Gastrocnemius medialis (tissue), 4 donors: Measurements from ENCODE around the gene MAN2A1. TPM values are rescaled to one million over a fixed set of nuclear protein-coding genes. Genes with fewer than 3 reads are reported as not detected.

Experiments
- ATAC-seq, 2 donors: fragments of 150-250 bp; one replicate each; pipeline ENCODE4 v1.9.1; 2016
- DNase-seq, 2 donors: peaks; one replicate each; pipeline ENCODE4 v3.0.0-alpha.2; 2019
- H3K27ac ChIP-seq, 4 donors: fragments of 200-600 bp; sonication (generic); 1 replicate in 1 of 4; 2 replicates in 3 of 4; pipeline ENCODE4 v1.5.1; 2016 to 2018; ENCODE audit warnings: mild to moderate bottlenecking in 2 of 4, moderate library complexity in 1 of 4
- H3K27me3 ChIP-seq, 3 donors: fragments of 200-600 bp; sonication (generic) in 2 of 3; 1 replicate in 1 of 3; 2 replicates in 2 of 3; pipeline versions ENCODE4 v1.5.1 to v1.6.0; 2016 to 2019; ENCODE audit warnings: mild to moderate bottlenecking in 1 of 3, moderate library complexity in 1 of 3
- H3K36me3 ChIP-seq, 2 donors: fragments of 200-600 bp; sonication (generic) in 1 of 2; one replicate each; pipeline ENCODE4 v1.5.1; 2017 to 2018
- H3K4me1 ChIP-seq, 2 donors: fragments of 200-600 bp; sonication (generic) in 1 of 2; one replicate each; pipeline ENCODE4 v1.5.1; 2016 to 2017; ENCODE audit warnings: mild to moderate bottlenecking in 2 of 2
- H3K4me3 ChIP-seq, 4 donors: fragments of 200-600 bp; sonication (generic) in 3 of 4; 1 replicate in 1 of 4; 2 replicates in 3 of 4; pipeline ENCODE4 v1.5.1; 2016 to 2019; ENCODE audit warnings: mild to moderate bottlenecking in 2 of 4
- H3K9me3 ChIP-seq, 3 donors: fragments of 200-600 bp; sonication (generic) in 2 of 3; 1 replicate in 1 of 3; 2 replicates in 2 of 3; pipeline ENCODE4 v1.5.1; 2016 to 2019
- CTCF ChIP-seq, 5 experiments: fragments of 450-650 bp in 3 of 5; fragments of 200-600 bp in 2 of 5; sonication (generic) in 2 of 5; IDR thresholded peaks in 4 of 5; conservative IDR thresholded peaks in 1 of 5; 1 replicate in 4 of 5; 2 replicates in 1 of 5; pipeline ENCODE4 v1.5.1; 2016 to 2019; ENCODE audit warnings: antibody characterized with exemption in 5 of 5, mild to moderate bottlenecking in 3 of 5, moderate library complexity in 3 of 5
- POLR2A ChIP-seq, 2 donors: fragments of 450-650 bp; IDR thresholded peaks; one replicate each; pipeline ENCODE4 v1.6.1; 2017; ENCODE audit warnings: antibody characterized with exemption in 2 of 2, mild to moderate bottlenecking in 2 of 2, moderate library complexity in 2 of 2
- in situ Hi-C, 4 donors: fragments of 200-750 bp; cut with MboI; loops; one replicate each; pipeline versions ENCODE4 v1.15.0 to v1.8.0; 2017; ENCODE audit warnings: low sequenced_read_pairs in 4 of 4
- intact Hi-C: fragments of 100-400 bp; cut with DNase I; formaldehyde crosslinking; loops from one replicate; pipeline ENCODE4 v1.15.1; 2023; ENCODE audit warnings: low total_unique reads
- total RNA-seq, 4 donors: library from RNA; depleted of rRNA; stranded (reverse); fragments of >200 nt; gene quantifications; one replicate each; pipeline versions ENCODE4 v1.1.0 to v1.2.3, GENCODE V29; 2016

Gene MAN2A1
- total RNA-seq, 4 donors from 2014 or later, result 15.0 to 28.6 (median 19.8) TPM

- TF ChIP-seq POLR2A (IDR thresholded peaks at IDR 0.05) (no peak), CTCF (IDR thresholded peaks at IDR 0.05 in 4 of 5, conservative IDR thresholded peaks at IDR 0.05 in 1 of 5) (no peak)
- Histone ChIP-seq H3K4me1 (no peaks in the 10 kb centered on the region), H3K4me3 (no peak overlapping the region), H3K9me3 (no peaks in the 10 kb centered on the region), H3K27me3 (no peaks in the 10 kb centered on the region), H3K36me3 (peaks cover 0 to 20% of the 10 kb centered on the region in 2 donors), H3K27ac (no peak overlapping the region)
- intact Hi-C loops (no loop called here), in situ Hi-C loops (no loop called here)
- no peak for ATAC-seq
- DNase-seq, result no peak
Measured at GRCh38 chr5:109865637-109866036, 175.9 kb downstream of the MAN2A1 start.

- TF ChIP-seq POLR2A (IDR thresholded peaks at IDR 0.05) (no peak), CTCF (IDR thresholded peaks at IDR 0.05 in 4 of 5, conservative IDR thresholded peaks at IDR 0.05 in 1 of 5) (no peak)
- intact Hi-C loops, result no loop called here
- H3K27me3 ChIP-seq, result no peaks in the 10 kb centered on the region
- DNase-seq, result no peak
- peaks cover 0 to 20% of the 10 kb centered on the region in 2 donors for H3K36me3 ChIP-seq
- no peak overlapping the region for H3K4me3 ChIP-seq
- H3K4me1 ChIP-seq, result no peaks in the 10 kb centered on the region
- H3K9me3 ChIP-seq, result no peaks in the 10 kb centered on the region
- ATAC-seq, result no peak
- in situ Hi-C loops, result no loop called here
- no peak overlapping the region for H3K27ac ChIP-seq
Measured at GRCh38 chr5:109866051-109866450, 176.3 kb downstream of the MAN2A1 start.

- H3K27ac ChIP-seq, result no peak overlapping the region
- H3K27me3 ChIP-seq, result no peaks in the 10 kb centered on the region
- ATAC-seq, result no peak
Measured at GRCh38 chr5:109868737-109869136, 179.0 kb downstream of the MAN2A1 start.

GRCh38 chr5:109873687-109874086 is 184.0 kb downstream of the MAN2A1 start:
- ATAC-seq, result no peak
- H3K4me3 ChIP-seq, result no peak overlapping the region
- in situ Hi-C loops (no loop called here), intact Hi-C loops (no loop called here)
- H3K36me3 ChIP-seq, result no peaks in the 10 kb centered on the region
- no peaks in the 10 kb centered on the region for H3K9me3 ChIP-seq
- H3K4me1 ChIP-seq, result no peaks in the 10 kb centered on the region
- no peak for TF ChIP-seq CTCF (IDR thresholded peaks at IDR 0.05 in 4 of 5, conservative IDR thresholded peaks at IDR 0.05 in 1 of 5)
- TF ChIP-seq POLR2A (IDR thresholded peaks at IDR 0.05), result no peak
- H3K27ac ChIP-seq, result no peak overlapping the region
- no peaks in the 10 kb centered on the region for H3K27me3 ChIP-seq
- no peak for DNase-seq

More at GRCh38 chr5:109868737-109869136, 179.0 kb downstream of the MAN2A1 start:
- no peak for DNase-seq
- no peaks in the 10 kb centered on the region for H3K4me1 ChIP-seq
- no peak overlapping the region for H3K4me3 ChIP-seq
- H3K9me3 ChIP-seq, result no peaks in the 10 kb centered on the region
- H3K36me3 ChIP-seq, result peaks cover 0 to 20% of the 10 kb centered on the region in 2 donors
- intact Hi-C loops, result no loop called here
- TF ChIP-seq CTCF (IDR thresholded peaks at IDR 0.05 in 4 of 5, conservative IDR thresholded peaks at IDR 0.05 in 1 of 5) (no peak), POLR2A (IDR thresholded peaks at IDR 0.05) (no peak)
- in situ Hi-C loops, result no loop called here

GRCh38 chr5:109874108-109874507 is 184.4 kb downstream of the MAN2A1 start:
- no peaks in the 10 kb centered on the region for H3K4me1 ChIP-seq
- TF ChIP-seq POLR2A (IDR thresholded peaks at IDR 0.05), result no peak
- TF ChIP-seq CTCF (IDR thresholded peaks at IDR 0.05 in 4 of 5, conservative IDR thresholded peaks at IDR 0.05 in 1 of 5), result no peak
- H3K27ac ChIP-seq, result no peak overlapping the region
- ATAC-seq, result no peak
- in situ Hi-C loops, result no loop called here
- H3K4me3 ChIP-seq, result no peak overlapping the region
- no peaks in the 10 kb centered on the region for H3K9me3 ChIP-seq
- no peak for DNase-seq
- intact Hi-C loops, result no loop called here
- no peaks in the 10 kb centered on the region for H3K36me3 ChIP-seq
- no peaks in the 10 kb centered on the region for H3K27me3 ChIP-seq
